ENCODE measurements around the gene CDKAL1.

Gene CDKAL1

DNA sequence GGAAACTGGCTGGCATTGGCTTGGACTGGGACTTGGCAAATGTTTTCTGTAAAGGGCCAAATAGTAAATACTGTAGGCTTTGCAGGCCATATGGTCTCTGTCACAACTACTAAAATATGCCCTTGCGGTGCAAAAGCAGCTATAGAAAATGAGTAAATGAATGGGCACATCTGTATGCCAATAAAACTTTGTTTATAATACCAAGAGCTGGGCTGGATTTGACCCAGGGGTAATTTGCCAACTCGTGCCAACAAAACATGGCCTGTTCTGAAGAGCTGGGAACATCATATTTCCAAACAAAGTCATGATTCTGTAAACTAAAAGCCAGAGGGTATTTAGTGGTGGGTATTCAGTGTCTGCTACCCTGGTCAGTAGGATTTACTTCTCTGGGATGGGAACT, 739.2 kb downstream of the CDKAL1 start:
- no peak for DNase-seq

DNA sequence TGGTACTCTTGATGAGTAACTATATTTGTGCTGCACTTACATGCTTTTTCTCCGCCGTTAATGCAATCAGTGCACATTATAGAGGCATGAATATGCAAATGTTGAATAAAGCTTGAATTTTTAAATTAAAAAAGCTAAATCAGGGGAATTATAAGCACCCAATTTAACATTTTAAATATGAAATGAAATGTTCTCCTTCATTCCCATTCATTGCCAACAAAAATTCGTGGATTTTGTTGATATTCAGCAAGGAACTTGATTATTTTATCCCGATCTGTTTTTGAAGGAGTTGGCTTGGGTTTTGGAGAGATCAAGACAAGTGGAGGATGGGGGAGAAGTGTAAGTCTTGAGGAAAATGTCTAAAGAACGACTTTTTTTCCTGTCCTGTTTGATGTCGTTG, 740.6 kb downstream of the CDKAL1 start:
- no peak for DNase-seq

DNA sequence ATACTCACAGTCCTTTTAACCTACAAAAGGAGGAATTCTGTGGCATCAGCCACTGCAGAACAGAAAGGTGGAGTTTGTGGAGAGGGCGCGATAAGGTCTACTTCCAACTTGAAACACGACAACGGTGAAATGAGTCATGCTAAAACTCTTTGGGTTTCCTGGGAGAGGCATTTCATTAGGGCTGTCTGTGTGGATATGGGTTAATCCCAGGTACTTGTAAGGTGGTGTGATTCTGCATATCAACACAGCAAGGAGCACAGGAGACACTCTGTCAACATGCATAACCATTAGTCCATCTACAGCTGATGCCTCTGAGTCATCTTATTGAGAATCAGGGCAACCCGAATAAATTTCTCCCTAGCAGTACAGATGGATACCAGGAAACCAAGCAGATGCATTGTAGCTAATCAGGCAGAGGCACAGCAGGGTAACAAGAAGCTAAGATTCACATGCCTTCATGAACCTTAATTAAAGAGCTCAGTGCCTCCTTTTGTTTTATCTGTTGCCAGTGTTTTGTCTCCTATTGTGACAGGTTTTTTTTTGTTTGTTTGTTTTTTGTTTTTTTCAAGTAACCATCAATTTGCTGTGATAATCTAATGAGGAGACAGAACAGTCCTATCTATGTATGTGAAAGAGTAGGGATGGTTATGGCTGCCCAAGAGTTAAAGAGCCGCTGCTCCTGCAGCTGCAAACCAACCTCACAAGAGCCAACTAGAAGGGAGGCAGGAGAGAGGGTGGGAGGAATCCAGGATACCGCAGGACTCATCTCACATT, 743.5 kb downstream of the CDKAL1 start:
- DNase-seq, result no peak

DNA sequence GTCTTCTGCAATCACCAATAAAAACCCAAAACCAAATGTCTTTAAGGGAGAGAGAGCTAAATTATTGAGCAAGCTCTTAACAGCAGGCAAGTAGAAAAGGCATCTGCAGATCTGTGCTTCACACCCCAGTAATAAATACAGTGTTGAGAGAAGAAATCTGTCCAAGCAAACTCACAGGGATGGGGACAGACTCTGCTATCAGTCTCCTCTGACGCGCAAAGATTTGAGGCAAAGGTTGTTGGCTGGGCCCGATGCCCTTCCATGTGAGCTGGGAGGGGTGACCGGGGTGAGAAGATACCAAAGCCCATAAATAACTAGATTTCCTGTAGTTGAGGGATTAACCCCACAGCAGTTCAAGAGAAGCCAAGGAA, 744.1 kb downstream of the CDKAL1 start:
- DNase-seq, result no peak

DNA sequence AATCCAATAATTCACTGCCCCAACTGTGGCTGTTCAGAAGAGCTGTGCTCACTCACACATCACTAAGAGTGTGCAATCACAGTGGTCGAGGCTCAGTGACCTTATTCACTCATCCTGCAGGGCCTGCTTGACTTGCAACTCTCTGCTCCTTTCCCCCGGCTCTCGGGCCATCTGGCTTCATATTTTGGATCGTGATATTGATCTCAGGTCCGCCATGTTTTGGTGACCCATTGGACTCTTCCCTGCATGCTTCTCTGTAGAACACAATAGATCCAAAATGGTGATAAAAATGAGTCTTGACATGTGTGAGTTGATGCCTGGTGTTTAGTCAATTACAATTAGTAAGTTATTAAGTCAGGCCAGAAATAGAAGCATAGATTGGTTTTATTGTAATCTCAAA, 745.4 kb downstream of the CDKAL1 start:
- DNase-seq, result no peak

DNA sequence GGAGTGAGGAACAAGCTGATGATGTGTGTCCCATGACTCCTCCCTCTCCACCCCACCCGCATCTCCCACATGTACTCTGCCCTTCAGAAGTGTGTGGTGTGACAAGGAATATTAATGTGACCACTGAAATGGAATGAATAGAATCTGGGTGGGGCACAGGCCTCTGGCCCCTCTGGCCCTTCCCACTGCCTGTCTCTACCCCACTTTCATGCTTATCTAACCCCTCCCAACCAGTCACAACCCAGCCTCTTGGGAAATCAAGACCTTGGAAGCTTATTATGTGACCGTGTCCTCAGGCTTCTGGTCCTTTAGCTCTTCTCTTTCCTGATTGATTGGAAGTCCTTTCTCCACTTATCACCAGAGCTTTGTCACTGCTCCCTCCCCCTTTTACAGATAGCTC, 747.1 kb downstream of the CDKAL1 start:
- DNase-seq, result no peak

Data from fibroblast of skin of scalp (primary cell).